Testis (tissue), 2 donors: Measurements from ENCODE around the gene RPUSD3.

Experiments used
- CTCF ChIP-seq, 3 experiments: fragments of 450-650 bp in 2 of 3; fragments of 200-600 bp in 1 of 3; sonication (generic) in 1 of 3; IDR thresholded peaks; one replicate each; pipeline ENCODE4 v1.5.1; 2016 to 2019; ENCODE audit warnings: antibody characterized with exemption in 3 of 3, mild to moderate bottlenecking in 2 of 3, moderate library complexity in 1 of 3
- POLR2A ChIP-seq: fragments of 450-650 bp; IDR thresholded peaks from one replicate; pipeline ENCODE4 v1.6.1; 2017; ENCODE audit warnings: antibody characterized with exemption, mild to moderate bottlenecking, moderate library complexity

- TF ChIP-seq CTCF (IDR thresholded peaks at IDR 0.05), result no peak
- no peak for TF ChIP-seq POLR2A
Measured at GRCh38 chr3:9810433-9810770, 33.4 kb downstream of the RPUSD3 start.
